H1 (cell line): ENCODE results near the gene PHF24. TPM values are rescaled to one million over a fixed set of nuclear protein-coding genes. Genes with fewer than 3 reads are reported as not detected.

ENCODE experiments used
- CHD7 ChIP-seq: fragments of 300-600 bp; sonication (generic); IDR thresholded peaks from 2 replicates; pipeline ENCODE4 v1.7.1; 2012; ENCODE audit warnings: low read length, moderate library complexity, mild to moderate bottlenecking, inconsistent platforms; ENCODE audit not compliant: insufficient replicate concordance
- CREB1 ChIP-seq: IDR thresholded peaks from 2 replicates; pipeline ENCODE4 v1.6.1; 2012; ENCODE audit warnings: inconsistent platforms
- EP300 ChIP-seq, 2 experiments: IDR thresholded peaks; 1 replicate in 1 of 2; 2 replicates in 1 of 2; pipeline ENCODE4 v1.6.1; 2011 to 2012; ENCODE audit warnings: low read depth in 2 of 2, low read length in 2 of 2, mild to moderate bottlenecking in 2 of 2, borderline replicate concordance in 1 of 2, inconsistent platforms in 1 of 2, moderate library complexity in 1 of 2
- POU5F1 ChIP-seq: IDR thresholded peaks from 2 replicates; pipeline ENCODE4 v1.6.1; 2011; ENCODE audit warnings: low read depth, mild to moderate bottlenecking, low read length, moderate library complexity
- SAP30 ChIP-seq: fragments of 300-600 bp; sonication (generic); IDR thresholded peaks from 2 replicates; pipeline ENCODE4 v1.7.1; 2012; ENCODE audit warnings: low read length, moderate library complexity, mild to moderate bottlenecking, inconsistent platforms; ENCODE audit not compliant: insufficient read depth, insufficient replicate concordance
- SIX5 ChIP-seq: IDR thresholded peaks from 2 replicates; pipeline ENCODE4 v1.6.1; 2011; ENCODE audit warnings: mild to moderate bottlenecking, low read depth, low read length
- polyA plus RNA-seq, 7 experiments: library from polyadenylated mRNA; depleted of rRNA in 3 of 7; stranded (reverse) in 5 of 7; unstranded in 2 of 7; fragments of >200 nt in 5 of 7; fragments of 200-250 nt in 2 of 7; gene quantifications; 1 replicate in 5 of 7; 2 replicates in 1 of 7; 4 replicates in 1 of 7; pipeline versions ENCODE4 v1.2.1 to v1.2.3, GENCODE V29; 2011 to 2013; ENCODE audit warnings: missing spikeins in 2 of 7, mixed read lengths in 2 of 7
- total RNA-seq: library from RNA; stranded (reverse); fragmentation: NEBNext Ultra II Directional; extraction: Animal tissue kit (Norgen Biotek cat#: 25700); gene quantifications from 2 replicates; pipeline ENCODE4 v1.2.1, GENCODE V29; 2021

Gene PHF24
- total and polyA plus RNA-seq, 2 of the 8 experiments (the other 6 are each of a cell fraction or from before 2014, with no cell fraction given), result 0.29 to 0.35 TPM

- TF ChIP-seq SAP30 (no peak), SIX5 (no peak), CHD7 (no peak), EP300 (IDR thresholded peaks at IDR 0.05; ENCODE audit: borderline replicate concordance in 1 of 2, low read depth in 2 of 2, low read length in 2 of 2) (no peak), CREB1 (no peak), POU5F1 (no peak)
- TF ChIP-seq, all 59 proteins: peak for 0
Measured at GRCh38 chr9:34976441-34976840, 18.4 kb downstream of the PHF24 start (continued).
